GM18858 (cell line): ENCODE measurements around the gene SHCBP1L.

Source experiments
- ATAC-seq: cut with Tn5 transposase; IDR thresholded peaks from one replicate; pipeline ENCODE4 v1.9.1; 2021; ENCODE audit not compliant: unreplicated experiment

SHCBP1L gene

DNA sequence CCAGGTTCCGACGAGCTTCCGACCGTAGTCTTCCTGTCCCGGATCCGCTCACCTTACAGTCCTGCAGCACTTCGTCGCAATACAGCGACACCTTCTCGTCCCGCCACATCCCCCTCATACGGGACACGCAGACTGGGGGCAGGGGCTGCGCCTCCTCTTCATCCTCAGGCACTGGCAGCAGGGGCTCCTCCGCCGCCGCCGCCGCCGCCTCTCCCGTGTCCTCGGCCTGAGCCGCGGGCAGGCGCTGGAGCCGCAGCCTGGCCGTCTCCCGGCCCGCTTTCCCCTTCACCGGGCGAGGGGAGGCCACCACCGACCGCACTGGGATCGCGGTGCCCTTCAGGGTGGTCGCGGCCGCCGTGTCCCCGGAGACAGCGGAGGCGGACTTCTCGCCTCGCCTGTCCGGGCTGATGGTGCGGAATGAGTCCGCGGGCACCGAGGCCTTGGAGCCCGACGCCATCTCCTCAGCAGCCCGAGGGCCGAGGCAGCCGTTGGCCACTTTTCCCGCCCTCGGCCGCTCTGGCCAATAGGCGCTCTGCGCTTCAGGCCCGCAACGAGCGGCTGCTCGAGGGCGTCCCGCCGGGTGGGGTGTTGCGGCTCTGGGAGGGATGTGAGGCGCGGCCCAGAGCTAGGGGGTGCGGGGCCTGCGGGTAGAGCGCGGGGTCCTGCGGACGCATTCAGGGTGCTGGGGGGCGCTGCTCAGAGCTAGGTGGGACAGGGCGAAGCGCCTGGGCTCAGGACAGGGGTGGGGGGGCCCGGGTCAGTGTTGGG, at the start of gene SHCBP1L:
Gene SHCBP1L, minus strand, starts transcription at position 490 of the 768 bp plus-strand sequence. Its CDS starts 33 bp downstream, at position 457.
- no peak for ATAC-seq

DNA sequence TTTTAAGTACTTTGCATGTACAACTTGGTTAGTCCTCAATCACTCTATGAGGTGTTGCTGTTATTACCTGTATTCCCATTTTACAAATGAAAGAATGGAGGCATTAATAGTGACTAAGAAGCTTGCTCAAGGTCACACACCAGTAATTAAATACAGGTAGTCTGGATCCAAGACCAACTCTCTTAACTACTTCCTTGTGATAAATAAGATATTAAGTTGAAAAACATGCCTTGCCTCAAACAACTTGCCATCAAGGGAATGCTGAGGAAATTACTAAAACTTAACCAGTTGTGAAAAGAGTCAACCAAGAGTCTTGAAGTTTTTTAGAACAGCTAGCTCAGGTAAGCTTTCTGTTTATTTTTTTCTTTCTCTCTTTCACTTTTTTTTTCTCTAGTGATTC, 49.3 kb upstream of the SHCBP1L start:
- no peak for ATAC-seq

DNA sequence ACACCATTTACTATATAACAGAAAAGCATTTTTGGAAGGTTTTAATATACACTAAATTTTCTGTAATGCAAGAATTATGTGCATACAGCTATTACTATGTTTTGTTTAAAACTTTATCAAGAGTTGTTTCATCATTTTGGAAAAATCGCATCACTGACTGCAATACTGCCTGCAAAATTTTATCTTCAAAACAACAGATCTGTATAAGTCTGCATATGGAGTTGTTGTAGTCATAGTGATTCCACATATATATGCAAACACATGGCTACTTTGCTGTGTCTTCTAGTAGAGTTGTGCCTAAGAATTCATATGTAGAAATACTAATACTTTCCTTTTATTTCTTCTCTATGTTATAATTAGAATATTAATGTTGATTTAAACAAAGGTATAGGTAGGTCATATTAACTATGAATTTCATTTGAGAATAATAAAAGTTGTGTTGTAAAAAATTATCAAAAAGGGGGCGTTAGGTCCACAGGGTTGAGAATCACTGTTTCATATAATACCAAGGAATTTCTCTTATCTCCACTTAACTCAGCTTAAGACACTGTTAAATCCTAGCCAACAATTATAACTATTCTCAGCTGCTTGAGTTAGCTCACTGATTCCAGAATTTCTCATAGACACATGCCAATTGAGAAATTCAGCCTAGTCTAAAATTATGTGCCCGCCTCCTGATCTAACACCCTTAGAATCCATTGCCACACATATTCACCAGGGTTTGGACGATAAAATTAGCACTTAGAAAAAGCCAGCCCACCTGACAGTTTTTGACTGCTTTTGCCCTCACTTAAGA, 47.4 kb upstream of the SHCBP1L start:
- ATAC-seq = no peak

DNA sequence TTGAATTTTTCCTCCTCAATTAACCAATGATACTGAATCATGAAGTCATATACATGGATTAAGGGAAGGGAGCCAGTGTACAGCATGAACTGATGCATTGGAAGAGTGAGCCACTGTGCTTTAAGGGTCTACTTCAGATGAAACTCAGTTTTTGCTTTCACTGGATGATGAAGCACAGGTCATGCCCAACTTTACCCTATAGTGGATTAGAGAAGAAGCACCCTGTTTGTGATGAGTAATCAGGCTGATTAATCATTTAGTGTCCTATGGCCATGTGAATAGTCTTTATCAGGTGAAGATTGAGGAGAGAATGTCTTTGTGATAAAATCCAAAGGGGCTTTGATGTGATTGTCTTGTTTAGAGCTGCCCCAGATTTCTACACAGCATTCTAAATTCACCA, 45.5 kb upstream of the SHCBP1L start:
- ATAC-seq = no peak

DNA sequence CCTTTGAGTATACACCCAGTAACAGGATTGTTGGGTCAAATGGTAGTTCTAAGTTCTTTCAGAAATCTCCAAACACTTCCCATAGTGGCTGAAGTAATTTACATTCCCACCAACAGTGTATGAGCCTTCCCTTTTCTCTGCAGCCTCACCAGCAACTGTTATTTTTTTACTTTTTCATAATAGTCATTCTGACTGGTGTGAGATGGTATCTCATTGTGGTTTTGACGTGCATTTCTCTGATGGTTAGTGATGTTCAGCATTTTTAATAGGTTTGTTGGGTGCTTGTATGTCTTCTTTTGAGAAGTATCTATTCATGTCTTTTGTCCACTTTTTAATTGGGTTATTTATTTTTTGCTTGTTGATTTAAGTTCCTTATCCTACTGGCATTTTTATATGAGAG, 43.9 kb upstream of the SHCBP1L start:
- ATAC-seq = no peak

DNA sequence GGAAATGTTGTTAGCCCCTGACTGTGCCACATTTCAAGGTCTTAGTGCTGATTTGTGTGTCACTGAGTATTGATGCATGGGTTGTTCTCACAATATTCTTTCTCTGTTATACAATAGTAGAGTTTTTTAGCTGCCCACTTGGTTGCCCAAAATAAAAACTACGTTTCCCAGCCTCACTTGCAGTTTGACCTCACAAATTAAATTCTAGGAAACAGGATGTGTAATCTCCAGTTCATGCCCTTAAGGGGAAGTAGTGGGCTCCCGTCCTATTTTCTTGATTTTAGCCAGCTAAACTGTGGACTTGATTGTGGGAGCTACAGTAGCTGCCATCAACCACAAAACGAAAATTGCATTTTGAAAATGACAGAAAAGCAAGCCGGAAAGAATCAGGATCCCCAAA, 42.9 kb upstream of the SHCBP1L start:
- ATAC-seq = no peak

DNA sequence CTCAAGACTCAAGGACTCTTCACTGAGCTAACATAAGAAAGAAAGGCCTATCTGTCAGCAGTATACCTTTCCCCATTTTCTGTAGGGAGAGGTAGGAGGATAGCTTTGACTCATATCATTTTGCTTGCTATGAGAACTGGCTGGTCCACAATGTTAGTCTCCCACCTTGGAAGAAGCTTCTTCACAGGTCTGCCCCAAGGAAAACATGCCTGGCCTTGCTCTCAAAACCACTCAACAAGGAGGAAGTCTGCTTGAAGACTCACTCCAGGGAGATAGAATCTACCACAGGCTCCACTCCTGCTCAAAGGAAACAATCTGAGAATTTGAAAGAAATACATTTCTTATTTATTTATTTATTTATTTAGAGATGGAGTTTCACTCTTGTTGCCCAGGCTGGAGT, 40.8 kb upstream of the SHCBP1L start:
- no peak for ATAC-seq

DNA sequence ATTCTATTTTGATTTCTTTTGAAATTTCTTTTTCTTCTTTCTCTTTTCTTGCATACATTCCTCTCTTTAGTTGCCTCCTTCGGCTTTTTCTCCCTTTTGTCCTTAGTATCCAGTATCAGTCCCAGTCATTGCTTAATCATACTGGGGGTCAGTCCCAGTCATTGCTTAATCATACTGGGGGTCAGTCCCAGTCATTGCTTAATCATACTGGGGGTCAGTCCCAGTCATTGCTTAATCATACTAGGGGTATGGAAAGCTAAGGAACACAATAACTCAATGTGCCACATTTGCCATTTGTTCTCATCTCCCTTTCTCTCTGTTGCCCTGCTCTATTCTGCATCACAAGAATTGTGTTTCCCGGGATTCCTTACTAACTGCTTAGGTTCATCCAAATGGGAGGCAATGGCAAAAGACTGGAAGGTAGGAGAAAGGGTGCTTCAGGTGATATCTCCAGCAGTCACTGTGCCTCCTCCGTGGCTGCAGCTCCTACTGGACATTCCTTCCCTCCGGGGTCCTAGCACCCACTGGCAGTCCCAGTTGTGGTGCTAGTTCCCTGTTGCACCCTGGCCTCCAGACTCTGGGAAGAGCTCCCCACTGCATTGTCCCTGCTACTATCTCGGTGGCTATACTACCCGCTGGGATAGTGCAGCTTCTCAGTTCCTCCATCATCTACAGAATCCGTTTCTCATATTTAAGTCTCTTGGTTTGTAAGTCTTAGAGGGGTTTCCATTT, 37.6 kb upstream of the SHCBP1L start:
- no peak for ATAC-seq

DNA sequence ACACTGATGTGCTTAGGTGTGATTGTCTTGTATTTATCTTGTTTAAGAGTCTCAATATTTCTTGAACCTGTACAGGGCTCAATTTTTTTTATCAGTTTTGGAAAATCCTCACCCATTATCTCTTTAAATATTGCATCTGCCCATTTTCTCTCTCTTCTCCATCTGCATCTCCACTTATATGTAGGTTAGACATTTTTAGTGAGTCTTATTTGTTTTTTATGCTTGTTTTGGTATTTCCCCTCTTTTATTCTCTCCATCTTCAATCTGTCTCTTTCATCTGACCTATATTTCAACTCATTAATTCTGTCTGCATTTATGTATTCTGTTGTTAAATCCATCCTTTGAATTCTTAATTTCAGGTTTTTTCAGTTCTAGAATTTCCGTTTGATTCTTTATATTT, 32.9 kb upstream of the SHCBP1L start:
- no peak for ATAC-seq

DNA sequence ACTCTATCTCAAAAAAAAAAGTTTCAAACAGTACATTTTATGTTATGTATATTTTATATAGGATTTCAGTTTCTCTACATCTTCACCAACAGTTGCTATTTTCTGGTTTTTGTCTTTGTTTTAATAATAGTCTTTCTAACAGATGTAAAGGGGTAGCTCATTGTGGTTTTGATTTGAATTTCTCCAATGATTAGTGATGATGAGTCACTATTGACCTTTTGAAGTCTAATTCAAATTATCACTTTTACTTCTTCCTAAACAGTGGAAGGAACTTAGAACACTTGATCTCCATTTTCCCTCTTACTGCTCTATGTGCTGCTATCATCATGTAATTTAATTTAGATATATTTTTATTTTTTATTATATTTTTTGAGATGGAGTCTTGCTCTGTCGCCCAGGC, 31.7 kb upstream of the SHCBP1L start:
- ATAC-seq = no peak

DNA sequence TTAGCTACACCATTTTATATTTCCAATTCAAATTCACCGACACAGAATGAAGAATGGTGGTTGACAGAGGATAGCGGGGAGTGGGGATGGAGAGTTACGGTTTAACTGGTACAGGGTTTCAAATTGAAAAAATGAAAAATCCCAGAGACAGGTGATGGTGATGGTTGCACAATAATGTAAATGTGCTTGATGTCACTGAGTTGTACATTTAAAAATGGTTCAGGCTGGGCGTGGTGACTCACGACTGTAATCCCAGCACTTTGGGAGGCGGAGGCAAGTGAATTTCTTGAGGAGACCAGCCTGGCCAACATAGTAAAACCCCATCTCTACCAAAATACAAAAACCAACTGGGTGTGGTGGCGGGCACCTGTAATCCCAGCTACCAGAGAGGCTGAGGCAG, 31.2 kb upstream of the SHCBP1L start:
- ATAC-seq = no peak

DNA sequence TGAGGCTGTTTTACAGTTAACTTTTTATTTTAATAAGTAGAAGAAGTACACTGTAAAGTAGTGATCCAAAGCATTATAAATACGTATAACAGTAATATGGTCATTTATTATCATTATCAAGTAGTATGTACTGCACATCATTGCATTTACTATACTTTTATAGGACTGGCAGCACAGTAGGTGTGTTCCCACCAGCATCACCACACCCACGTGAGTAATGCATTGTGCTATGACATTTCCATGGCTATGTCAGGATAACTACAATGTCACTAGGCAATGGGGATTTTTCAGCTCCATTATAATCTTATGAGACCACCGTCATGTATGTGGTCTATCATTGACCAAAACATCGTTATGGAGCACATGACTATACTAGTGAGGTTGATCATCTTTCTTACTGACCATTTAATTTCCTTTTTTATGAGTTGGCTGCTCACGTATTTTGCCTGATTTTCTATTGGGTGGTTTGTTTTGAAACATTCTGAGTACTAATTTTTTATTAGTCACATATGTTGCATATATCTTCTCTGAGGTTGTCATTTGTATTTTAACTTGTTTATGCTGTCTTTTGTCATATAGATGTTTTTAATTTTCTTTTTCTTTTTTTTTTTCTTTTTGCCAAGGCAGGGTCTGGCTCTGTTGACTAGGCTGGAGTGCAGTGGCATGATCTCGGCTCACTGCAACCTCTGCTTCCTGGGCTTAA, 25.3 kb upstream of the SHCBP1L start:
- no peak for ATAC-seq

DNA sequence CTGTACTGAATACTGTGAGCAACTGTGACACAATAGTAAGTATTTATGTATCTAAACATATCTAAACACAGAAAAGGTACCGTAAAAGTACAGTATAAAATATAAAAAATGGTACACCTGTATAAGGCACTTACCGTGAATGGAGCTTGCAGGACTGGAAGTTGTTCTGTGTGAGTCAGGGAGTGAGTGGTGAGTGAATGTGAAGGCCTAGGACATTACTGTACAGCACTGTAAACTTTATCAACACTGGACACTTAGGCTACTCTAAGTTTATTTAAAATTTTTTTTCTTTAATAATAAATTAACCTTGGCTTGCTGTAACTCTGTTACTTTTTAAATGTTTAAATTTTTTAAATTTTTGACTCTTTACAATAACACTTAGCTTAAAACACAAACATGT, 24.5 kb upstream of the SHCBP1L start:
- ATAC-seq = no peak

DNA sequence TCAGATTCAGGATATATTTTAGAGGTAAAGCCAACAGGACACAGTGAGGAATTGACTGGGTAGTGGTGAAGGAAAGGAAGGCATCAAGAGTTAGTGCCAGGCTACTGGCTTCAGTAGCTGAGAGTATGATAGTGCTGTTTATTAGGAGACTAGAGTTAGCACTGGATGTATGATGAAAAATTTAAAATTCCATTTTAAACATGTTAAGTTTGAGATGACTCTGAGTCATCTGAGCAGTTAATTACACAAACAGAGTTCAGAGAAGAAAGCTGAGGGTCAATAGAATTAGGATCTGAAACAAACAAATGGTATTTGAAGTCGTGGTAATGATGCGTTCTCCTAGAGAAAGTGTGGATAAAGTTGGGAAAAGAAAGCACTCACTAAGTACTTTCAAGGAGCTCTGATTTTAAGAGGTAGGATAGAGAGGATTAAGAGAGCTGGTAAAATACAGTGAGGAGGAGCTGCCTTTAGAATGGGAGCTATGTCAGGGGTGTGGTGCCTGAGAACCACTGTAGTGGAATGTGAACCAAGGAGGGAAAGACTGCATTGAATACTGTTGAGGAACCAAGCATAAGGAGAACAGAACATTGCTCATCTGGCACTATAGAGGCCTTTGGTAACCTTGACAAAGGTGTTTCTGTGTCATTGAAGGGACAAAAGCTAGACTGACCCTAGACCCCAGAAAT, 21.7 kb upstream of the SHCBP1L start:
- no peak for ATAC-seq

DNA sequence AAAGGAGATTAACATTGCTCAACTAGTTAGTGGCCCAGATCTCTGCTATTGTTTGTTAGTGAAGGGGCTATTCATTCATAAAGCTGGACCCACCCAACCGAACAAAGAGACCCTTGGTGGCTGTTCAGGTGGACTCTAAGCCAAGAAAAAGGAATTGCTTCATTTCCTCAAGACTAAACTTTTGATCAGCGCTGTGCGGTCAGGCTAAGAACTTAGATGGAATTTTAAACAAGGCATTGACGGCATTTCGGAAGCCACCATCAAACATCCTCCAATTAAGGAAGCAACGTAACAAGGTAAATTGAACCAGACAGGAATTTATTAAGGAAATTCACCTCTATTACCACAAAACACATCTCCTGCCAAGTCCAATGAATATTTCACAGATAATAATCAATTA, 19.9 kb upstream of the SHCBP1L start:
- ATAC-seq = no peak

DNA sequence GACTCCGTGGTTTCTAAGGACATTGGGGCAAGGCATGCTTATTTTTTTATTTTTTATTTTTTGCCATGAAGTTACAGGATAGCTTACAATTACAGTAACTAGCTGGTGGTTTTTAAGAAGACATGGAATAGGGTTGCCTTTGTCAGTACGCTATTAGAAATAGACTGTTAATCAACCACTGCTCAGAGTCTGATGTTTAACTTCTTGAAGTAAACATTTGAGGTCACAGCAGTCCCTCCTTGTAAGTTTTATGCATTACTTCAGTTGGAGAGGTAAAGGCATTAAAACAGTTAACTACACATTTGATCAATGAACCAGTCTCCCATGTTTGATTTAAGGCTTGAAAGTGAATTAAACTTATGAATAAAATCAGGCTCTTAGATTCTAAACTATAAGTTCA, 19.3 kb upstream of the SHCBP1L start:
- no peak for ATAC-seq

DNA sequence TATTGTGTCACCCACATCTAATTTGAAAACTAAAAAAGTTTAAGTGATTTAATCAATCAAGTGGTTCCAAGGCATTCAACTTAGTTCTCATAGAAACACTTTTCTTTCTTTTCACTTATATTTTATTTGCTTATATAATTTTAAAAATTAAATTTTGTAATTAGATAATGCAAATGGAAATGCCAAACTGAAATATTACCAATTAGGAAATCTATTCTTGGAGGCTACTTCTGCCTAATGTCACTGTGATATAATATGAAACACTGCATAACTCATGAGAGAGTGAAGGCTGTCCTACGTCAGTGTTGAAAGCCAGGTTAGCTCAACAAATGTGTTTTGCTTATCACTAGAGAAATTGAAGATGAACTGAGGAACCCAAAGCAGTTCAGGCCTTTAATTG, 18.3 kb upstream of the SHCBP1L start:
- no peak for ATAC-seq

DNA sequence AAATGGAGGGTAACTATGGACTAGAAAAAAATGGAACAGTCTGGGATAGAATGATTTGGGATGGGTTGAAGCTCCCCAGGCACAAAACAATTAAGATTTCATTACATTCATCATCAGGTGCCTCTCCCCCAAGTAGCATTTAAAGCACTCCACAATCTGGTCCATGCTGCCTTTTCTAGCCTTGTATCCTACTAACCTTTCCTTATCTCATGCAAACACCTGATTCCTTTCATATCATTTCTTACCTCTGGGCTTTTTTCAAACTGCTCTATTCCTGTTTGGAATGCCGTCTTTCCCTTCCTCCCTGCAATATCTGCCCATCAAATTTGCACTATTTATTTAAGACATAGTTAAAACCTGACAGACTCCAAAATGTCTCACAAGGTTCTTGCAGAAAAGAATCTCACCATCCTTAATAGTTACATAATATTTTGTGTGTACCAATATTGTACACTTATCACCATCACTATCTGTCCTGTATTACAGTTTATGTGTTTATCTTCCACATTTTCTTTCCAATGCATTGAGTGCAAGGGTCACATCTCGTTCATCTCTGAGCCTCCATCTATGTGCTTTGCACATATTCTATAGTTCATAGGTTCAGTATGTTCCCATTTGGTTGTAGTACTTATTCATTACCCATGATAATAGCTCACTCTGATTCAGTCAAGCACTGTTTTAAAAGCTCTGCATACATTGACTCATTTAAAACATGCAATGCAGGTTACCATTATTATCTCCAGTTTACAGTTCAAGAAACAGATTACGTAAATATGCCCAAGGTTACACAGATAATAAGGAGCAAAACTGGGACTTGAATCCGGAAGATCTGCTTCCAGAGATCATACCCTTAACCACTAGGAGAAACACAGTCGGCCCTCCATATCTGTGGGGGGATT, 16.1 kb upstream of the SHCBP1L start:
- no peak for ATAC-seq

DNA sequence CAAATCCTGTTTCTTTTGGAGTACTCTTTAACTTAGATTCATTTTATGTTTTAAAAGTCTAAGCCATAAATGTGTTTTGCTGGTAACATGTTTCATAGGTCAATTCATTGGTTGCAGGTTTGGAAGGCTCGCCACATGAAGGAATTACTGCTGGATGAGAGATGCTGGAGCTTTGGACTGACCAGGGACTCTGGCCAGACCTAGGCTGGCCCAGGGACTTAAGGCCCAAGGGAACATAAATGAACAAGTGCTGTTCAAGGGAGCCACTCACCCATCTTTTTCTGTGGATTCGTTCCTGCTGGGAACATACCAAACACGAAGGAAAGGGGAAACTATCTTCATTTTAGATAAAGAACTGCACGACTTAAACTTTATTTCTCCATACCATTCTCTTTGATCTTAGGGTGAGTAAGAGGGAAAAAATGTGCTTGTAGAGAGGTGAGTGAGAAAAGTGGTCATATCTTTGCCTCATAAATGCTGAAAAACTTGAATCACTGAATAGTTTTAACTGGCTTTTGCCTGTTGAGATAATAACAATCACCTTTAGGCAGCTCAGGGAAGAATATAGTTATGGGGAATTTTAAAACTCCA, 15.3 kb upstream of the SHCBP1L start:
- ATAC-seq = no peak
